GM18870 (cell line): ENCODE data around the gene D2HGDH.
"Not testable (repeated sequence)": the region's sequence is repeated elsewhere in the genome, so short reads cannot be mapped to it uniquely, and the experiment has no call there.

Experiments
- ATAC-seq: cut with Tn5 transposase; IDR thresholded peaks from one replicate; pipeline ENCODE4 v1.9.1; 2021; ENCODE audit warnings: moderate library complexity; ENCODE audit not compliant: unreplicated experiment

Gene D2HGDH

GRCh38 chr2:241817821-241818215 is 83.4 kb downstream of the D2HGDH start:
- not testable (repeated sequence) for ATAC-seq
